ENCODE data around the gene APBA2.

GRCh38 chr15:28881600-28881999, 4.2 kb upstream of the APBA2 start:
- TF ChIP-seq POLR2A (IDR thresholded peaks at IDR 0.05) (no peak), CTCF (IDR thresholded peaks at IDR 0.05) (no peak)
